A673 (cell line): ENCODE measurements around the gene LOC101059915.

Experiments
- EZH2 ChIP-seq: fragments of 200-600 bp; sonication (generic); IDR thresholded peaks from 2 replicates; pipeline ENCODE4 v1.6.1; 2017; ENCODE audit warnings: borderline replicate concordance, low read depth, mild to moderate bottlenecking, mixed read lengths, antibody characterized with exemption, low read length; ENCODE audit not compliant: poor library complexity, severe bottlenecking
- TF ChIP-seq, protein P1 (sequence below): fragments of 300-800, 200-600 bp; sonication (generic); conservative IDR thresholded peaks from 2 replicates; pipeline ENCODE4 v1.5.1; 2017; ENCODE audit warnings: low read depth, mild to moderate bottlenecking, antibody characterized with exemption, low read length, moderate library complexity, mixed read lengths

DNA sequence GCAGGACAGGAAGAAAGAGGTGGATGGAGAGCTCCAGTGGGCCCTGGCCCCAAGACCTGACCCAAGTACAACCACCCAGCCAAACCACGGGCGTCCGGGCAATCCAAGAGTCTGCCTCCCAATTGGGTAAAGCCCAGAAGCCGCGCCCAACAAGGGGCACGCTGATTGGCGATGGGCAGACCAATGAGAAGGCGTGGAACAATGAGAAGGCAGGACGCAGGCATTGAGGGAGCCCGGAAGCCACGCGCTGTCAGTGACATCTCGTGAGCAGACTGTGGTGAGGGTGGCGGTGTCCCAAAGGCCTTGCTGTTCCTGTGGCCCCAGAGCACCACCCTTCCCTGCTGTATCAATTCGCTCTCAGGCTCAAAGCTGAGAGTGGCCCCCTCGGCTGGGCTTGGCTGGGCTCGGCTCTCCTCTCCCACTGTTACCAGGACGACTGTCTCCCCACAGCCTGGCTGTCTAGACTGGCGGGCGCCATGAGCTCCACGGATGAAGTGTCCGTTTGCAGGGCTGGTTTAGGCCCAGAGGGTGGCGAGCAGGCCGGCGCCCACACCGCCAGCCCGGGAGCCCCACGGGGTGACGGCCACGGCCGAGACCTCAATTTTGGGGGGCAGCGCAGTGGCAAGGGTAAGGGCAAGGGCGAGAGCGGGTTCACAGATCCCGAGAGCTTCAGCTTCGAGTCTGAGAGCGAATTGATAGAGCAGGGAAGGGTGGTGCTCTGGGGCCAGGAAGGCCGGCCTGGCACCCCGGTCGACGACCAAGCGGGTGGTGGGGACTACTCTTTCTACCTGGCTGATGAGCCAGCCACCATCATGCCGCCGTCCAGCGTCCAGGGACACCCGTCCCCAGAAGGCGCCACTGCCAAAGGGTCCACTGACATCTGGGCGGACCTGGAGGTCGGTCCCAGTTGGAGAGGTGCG lies at the start of gene LOC101059915:
- TF ChIP-seq EZH2, result no peak
- TF ChIP-seq, protein P1, sequence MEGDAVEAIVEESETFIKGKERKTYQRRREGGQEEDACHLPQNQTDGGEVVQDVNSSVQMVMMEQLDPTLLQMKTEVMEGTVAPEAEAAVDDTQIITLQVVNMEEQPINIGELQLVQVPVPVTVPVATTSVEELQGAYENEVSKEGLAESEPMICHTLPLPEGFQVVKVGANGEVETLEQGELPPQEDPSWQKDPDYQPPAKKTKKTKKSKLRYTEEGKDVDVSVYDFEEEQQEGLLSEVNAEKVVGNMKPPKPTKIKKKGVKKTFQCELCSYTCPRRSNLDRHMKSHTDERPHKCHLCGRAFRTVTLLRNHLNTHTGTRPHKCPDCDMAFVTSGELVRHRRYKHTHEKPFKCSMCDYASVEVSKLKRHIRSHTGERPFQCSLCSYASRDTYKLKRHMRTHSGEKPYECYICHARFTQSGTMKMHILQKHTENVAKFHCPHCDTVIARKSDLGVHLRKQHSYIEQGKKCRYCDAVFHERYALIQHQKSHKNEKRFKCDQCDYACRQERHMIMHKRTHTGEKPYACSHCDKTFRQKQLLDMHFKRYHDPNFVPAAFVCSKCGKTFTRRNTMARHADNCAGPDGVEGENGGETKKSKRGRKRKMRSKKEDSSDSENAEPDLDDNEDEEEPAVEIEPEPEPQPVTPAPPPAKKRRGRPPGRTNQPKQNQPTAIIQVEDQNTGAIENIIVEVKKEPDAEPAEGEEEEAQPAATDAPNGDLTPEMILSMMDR, result no peak
